ENCODE results near the gene IL32.
A peak's percentile ranks its signal among the peaks of the same experiment; 100 is the strongest.

Gene IL32

GRCh38 chr16:3113765-3114479, 48.5 kb downstream of the IL32 start:
- 89% methylated on average over 16 of the region's 17 CpGs for whole genome bisulfite sequencing
- H3K36me3 ChIP-seq (ENCODE audit: insufficient read depth, low read length) = peaks cover 38% of the 10 kb centered on the region
- peak overlapping the region; percentile 88 for H3K4me3 ChIP-seq (ENCODE audit: low read length)
- H3K27ac ChIP-seq (ENCODE audit: low read depth, low read length) = no peak overlapping the region
- no peaks in the 10 kb centered on the region for H3K27me3 ChIP-seq (ENCODE audit: insufficient read depth, low read length)
- peak overlapping the region; percentile 78; the same call in 1 of the 2 replicates for H3K9ac ChIP-seq (ENCODE audit: low read depth, low read length)
- no peaks in the 10 kb centered on the region for H3K9me3 ChIP-seq (ENCODE audit: insufficient read depth, low read depth, low read length)
- H3K4me1 ChIP-seq (ENCODE audit: insufficient read depth, low read length) = peaks cover 15% of the 10 kb centered on the region

GRCh38 chr16:3115003-3115402, 49.6 kb downstream of the IL32 start:
- Histone ChIP-seq H3K9me3 (ENCODE audit: insufficient read depth, low read depth, low read length) (no peaks in the 10 kb centered on the region), H3K4me3 (ENCODE audit: low read length) (no peak overlapping the region), H3K36me3 (ENCODE audit: insufficient read depth, low read length) (peaks cover 48% of the 10 kb centered on the region), H3K27ac (ENCODE audit: low read depth, low read length) (no peak overlapping the region), H3K4me1 (ENCODE audit: insufficient read depth, low read length) (peaks cover 15% of the 10 kb centered on the region), H3K27me3 (ENCODE audit: insufficient read depth, low read length) (no peaks in the 10 kb centered on the region), H3K9ac (ENCODE audit: low read depth, low read length) (no peak overlapping the region)
- 92% methylated on average over 12 of the region's 12 CpGs for WGBS

- WGBS = 83% methylated on average over 14 of the region's 14 CpGs
These were observed 50.1 kb downstream of the IL32 start for GRCh38 chr16:3115561-3115960.

DNA sequence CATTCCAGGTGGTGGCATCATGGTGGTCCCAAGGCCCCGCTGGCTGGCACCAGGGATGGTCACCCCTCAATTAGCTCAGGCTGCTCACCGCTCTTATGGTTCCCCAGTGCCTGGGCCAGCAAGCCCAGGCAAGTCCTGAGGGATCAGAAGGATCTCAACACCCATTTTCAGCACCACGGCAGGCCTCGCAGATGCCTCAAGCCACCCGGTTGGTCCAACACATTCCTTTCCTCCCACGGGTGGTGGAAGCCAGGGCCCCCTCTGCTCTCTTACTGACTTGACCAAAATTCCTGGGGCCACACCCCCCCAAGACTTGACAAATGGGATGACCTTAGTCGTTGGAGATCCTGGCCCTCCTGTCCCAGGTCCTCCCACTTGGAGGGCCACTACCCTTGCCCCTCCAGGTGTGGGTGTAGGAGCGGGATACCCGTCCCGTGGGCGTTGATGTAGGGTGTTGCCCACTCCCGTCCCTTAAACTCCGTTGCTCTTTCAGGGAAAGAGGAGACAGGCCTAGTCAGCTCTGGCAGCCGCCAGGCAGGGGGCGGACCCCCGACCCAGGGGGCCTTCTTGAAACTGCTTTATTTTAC, 52.9 kb downstream of the IL32 start:
- WGBS = 92% methylated on average over 16 of the region's 16 CpGs
- Histone ChIP-seq H3K9me3 (ENCODE audit: insufficient read depth, low read depth, low read length) (no peaks in the 10 kb centered on the region), H3K4me3 (ENCODE audit: low read length) (no peak overlapping the region), H3K4me1 (ENCODE audit: insufficient read depth, low read length) (peaks cover 6% of the 10 kb centered on the region), H3K27ac (ENCODE audit: low read depth, low read length) (no peak overlapping the region), H3K27me3 (ENCODE audit: insufficient read depth, low read length) (no peaks in the 10 kb centered on the region), H3K9ac (ENCODE audit: low read depth, low read length) (no peak overlapping the region), H3K36me3 (ENCODE audit: insufficient read depth, low read length) (peaks cover 55% of the 10 kb centered on the region)

More at GRCh38 chr16:3115561-3115960, 50.1 kb downstream of the IL32 start:
- Histone ChIP-seq H3K27ac (ENCODE audit: low read depth, low read length) (no peak overlapping the region), H3K4me3 (ENCODE audit: low read length) (no peak overlapping the region), H3K27me3 (ENCODE audit: insufficient read depth, low read length) (no peaks in the 10 kb centered on the region), H3K9me3 (ENCODE audit: insufficient read depth, low read depth, low read length) (no peaks in the 10 kb centered on the region), H3K4me1 (ENCODE audit: insufficient read depth, low read length) (peaks cover 15% of the 10 kb centered on the region), H3K9ac (ENCODE audit: low read depth, low read length) (no peak overlapping the region), H3K36me3 (ENCODE audit: insufficient read depth, low read length) (peaks cover 52% of the 10 kb centered on the region)

DNA sequence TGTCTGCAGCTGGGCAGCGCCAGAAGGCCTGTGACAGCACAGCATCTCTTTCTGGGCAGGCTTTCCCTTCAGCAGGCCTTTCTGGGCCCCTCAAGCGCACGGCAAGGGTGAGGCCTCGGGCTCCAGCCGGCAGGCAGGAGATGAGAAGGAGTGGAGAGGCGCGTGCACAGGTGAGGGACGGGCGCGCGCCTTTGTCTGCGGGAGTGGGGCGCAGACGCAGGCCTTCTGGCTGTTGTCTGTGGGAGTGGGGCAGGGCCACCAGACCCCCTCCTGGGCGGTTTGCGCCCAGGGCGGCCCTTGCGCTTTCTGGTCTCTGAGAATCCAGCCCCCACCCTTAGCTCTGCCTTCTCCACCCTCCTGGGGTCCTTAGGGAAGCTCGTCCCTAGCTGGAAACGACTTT, 53.4 kb downstream of the IL32 start:
- Histone ChIP-seq H3K4me1 (ENCODE audit: insufficient read depth, low read length) (0 out of 2 replicates have a peak, but pooled peaks cover 5% of the 10 kb centered on the region), H3K4me3 (ENCODE audit: low read length) (no peak overlapping the region), H3K27me3 (ENCODE audit: insufficient read depth, low read length) (no peaks in the 10 kb centered on the region), H3K9ac (ENCODE audit: low read depth, low read length) (no peak overlapping the region), H3K27ac (ENCODE audit: low read depth, low read length) (no peak overlapping the region), H3K36me3 (ENCODE audit: insufficient read depth, low read length) (peaks cover 55% of the 10 kb centered on the region), H3K9me3 (ENCODE audit: insufficient read depth, low read depth, low read length) (no peaks in the 10 kb centered on the region)
- 97% methylated on average over 20 of the region's 20 CpGs for WGBS

Data from HUES64 (cell line).